ENCODE measurements around the gene SEPTIN3.

SEPTIN3 gene

DNA sequence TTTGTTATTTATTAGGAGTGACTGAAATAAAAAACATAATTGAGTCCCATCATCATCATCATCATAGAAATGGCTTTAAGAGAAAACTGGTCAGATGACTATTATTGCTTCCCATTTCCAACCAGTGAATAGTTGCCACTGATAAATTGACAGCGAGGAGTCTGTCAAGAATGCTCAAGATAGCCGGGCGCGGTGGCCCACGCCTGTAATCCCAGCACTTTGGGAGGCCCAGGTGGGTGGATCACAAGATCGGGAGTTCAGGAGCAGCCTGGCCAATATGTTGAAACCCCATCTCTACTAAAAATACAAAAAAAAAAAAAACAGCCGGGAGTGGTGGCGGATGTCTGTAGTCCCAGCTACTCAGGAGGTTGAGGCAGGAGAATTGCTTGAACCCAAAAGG is 31.2 kb downstream of the SEPTIN3 start:
- TF ChIP-seq, protein P1, sequence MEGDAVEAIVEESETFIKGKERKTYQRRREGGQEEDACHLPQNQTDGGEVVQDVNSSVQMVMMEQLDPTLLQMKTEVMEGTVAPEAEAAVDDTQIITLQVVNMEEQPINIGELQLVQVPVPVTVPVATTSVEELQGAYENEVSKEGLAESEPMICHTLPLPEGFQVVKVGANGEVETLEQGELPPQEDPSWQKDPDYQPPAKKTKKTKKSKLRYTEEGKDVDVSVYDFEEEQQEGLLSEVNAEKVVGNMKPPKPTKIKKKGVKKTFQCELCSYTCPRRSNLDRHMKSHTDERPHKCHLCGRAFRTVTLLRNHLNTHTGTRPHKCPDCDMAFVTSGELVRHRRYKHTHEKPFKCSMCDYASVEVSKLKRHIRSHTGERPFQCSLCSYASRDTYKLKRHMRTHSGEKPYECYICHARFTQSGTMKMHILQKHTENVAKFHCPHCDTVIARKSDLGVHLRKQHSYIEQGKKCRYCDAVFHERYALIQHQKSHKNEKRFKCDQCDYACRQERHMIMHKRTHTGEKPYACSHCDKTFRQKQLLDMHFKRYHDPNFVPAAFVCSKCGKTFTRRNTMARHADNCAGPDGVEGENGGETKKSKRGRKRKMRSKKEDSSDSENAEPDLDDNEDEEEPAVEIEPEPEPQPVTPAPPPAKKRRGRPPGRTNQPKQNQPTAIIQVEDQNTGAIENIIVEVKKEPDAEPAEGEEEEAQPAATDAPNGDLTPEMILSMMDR (IDR thresholded peaks at IDR 0.05), result no peak
- Histone ChIP-seq H3K9me3 (no peaks in the 10 kb centered on the region), H3K4me1 (ENCODE audit: control insufficient read depth in 1 of 2, insufficient read depth in 1 of 2, low read depth in 1 of 2, low read length in 1 of 2) (peaks cover 5 to 10% of the 10 kb centered on the region in 2 experiments), H3K27ac (no peak overlapping the region), H3K36me3 (no peaks in the 10 kb centered on the region), H3K4me3 (ENCODE audit: low read depth in 1 of 2, low read length in 1 of 2) (no peak overlapping the region), H3K27me3 (peaks cover 35% of the 10 kb centered on the region)

DNA sequence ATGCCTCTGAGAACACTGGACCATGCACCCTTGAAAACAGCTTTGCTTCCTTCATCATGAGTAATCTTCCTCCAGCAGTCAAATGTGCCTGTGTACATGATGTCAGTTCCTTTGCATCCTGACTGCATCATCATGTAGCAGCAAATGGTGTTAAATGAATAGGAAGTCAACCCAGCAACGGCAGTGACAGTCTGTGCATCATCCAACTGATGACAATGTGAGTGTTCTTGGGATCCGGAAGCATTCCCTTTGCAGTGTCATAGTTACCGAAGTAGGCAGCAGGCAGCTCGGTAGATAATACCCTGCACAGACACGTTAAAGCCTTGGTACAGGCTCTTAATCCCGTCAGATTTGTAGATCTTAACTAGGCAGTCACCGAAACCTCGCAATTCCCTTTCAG is 31.9 kb downstream of the SEPTIN3 start:
- TF ChIP-seq, protein P1 (IDR thresholded peaks at IDR 0.05), result no peak
- H3K9me3 ChIP-seq, result no peaks in the 10 kb centered on the region
- peaks cover 39% of the 10 kb centered on the region for H3K27me3 ChIP-seq
- peaks cover 5 to 10% of the 10 kb centered on the region in 2 experiments for H3K4me1 ChIP-seq (ENCODE audit: control insufficient read depth in 1 of 2, insufficient read depth in 1 of 2, low read depth in 1 of 2, low read length in 1 of 2)
- H3K27ac ChIP-seq, result no peak overlapping the region
- H3K4me3 ChIP-seq (ENCODE audit: low read depth in 1 of 2, low read length in 1 of 2), result no peak overlapping the region
- H3K36me3 ChIP-seq, result no peaks in the 10 kb centered on the region

DNA sequence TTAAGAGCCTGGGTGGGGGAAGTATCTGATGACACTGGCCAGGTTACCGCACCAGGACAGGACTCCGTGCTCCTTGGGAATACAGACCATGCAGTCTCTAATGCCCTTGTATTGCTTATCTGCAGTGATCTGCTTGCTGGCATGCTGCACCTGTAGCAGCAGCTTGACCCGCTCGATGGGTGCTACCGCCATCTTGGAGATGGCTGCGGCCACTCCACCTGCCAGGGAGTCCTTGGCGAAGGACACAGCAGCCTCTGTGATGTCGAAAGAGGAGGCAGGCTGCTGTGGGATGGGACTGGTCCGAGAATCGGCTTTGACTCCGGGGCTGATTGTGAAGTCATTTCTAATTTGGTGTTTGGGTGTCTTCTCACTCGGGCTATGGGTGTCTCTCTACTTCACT is 32.5 kb downstream of the SEPTIN3 start:
- Histone ChIP-seq H3K4me3 (ENCODE audit: low read depth in 1 of 2, low read length in 1 of 2) (no peak overlapping the region), H3K27me3 (peaks cover 39% of the 10 kb centered on the region), H3K27ac (no peak overlapping the region), H3K4me1 (ENCODE audit: control insufficient read depth in 1 of 2, insufficient read depth in 1 of 2, low read depth in 1 of 2, low read length in 1 of 2) (peaks cover 5 to 10% of the 10 kb centered on the region in 2 experiments), H3K9me3 (no peaks in the 10 kb centered on the region), H3K36me3 (no peaks in the 10 kb centered on the region)
- TF ChIP-seq, protein P1 (IDR thresholded peaks at IDR 0.05), result no peak

DNA sequence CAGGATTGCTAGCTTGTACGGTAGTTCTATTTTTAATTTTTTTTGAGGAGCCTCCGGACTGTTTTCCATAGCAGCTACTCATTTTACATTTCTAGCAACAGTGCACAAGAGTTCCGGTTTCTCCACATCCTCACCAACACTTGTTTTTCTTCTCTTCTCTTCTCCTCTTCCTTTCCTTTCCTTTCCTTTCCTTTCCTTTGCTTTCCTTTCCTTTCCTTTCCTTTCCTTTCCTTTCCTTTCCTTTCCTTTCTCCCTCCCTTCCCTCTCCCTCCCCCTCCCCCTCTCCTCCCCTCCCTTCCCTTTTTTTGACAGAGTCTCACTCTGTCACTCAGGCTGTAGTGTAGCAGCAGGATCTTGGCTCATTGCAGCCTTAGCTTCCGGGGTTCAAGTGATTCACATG is 38.7 kb downstream of the SEPTIN3 start:
- no peak overlapping the region for H3K27ac ChIP-seq
- H3K9me3 ChIP-seq, result no peaks in the 10 kb centered on the region
- no peaks in the 10 kb centered on the region for H3K36me3 ChIP-seq
- no peak overlapping the region for H3K4me3 ChIP-seq (ENCODE audit: low read depth in 1 of 2, low read length in 1 of 2)
- no peaks in the 10 kb centered on the region for H3K4me1 ChIP-seq (ENCODE audit: control insufficient read depth in 1 of 2, insufficient read depth in 1 of 2, low read depth in 1 of 2, low read length in 1 of 2)
- TF ChIP-seq, protein P1 (IDR thresholded peaks at IDR 0.05), result no peak
- peaks cover 37% of the 10 kb centered on the region for H3K27me3 ChIP-seq

DNA sequence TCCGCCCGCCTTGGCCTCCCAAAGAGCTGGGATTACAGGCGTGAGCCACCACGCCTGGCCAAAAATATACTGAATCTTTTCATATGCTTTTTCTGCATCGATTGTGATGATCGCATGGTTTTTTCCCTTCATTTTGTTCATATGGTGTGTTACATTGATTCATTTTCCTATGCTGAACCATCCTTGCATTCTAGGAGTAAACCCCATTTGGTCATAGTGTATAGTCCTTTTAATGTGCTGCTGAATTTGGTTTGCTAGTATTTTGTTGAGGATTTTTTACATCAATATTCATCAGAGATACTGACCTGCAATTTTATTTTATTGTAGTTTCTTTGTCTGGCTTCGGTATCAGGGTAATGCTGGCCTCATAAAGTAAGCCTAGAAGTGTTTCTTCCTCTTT is 41.5 kb downstream of the SEPTIN3 start:
- Histone ChIP-seq H3K4me3 (ENCODE audit: low read depth in 1 of 2, low read length in 1 of 2) (no peak overlapping the region), H3K9me3 (no peaks in the 10 kb centered on the region), H3K27me3 (peaks cover 25% of the 10 kb centered on the region), H3K4me1 (ENCODE audit: control insufficient read depth in 1 of 2, insufficient read depth in 1 of 2, low read depth in 1 of 2, low read length in 1 of 2) (no peaks in the 10 kb centered on the region), H3K36me3 (no peaks in the 10 kb centered on the region), H3K27ac (no peak overlapping the region)
- TF ChIP-seq, protein P1 (IDR thresholded peaks at IDR 0.05), result no peak

DNA sequence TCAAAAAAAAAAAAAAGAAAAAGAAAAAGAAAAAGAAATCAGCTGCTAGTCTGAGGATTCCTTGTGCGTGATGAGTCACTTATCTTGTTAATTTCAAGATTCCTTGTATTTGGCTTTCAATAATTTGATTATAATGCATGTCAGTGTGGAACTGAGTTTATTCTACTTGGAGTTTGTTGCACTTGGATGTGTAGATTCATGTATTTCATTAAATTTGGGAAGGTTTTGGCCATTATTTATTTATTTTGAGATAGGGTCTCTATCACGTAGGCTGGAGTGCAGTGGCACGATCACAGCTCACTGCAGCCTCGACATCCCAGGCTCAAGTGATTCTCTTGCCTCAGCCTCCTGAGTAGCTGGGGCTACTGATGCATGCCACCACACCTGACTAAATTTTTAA is 44.1 kb downstream of the SEPTIN3 start:
- Histone ChIP-seq H3K9me3 (no peaks in the 10 kb centered on the region), H3K4me3 (ENCODE audit: low read depth in 1 of 2, low read length in 1 of 2) (no peak overlapping the region), H3K4me1 (ENCODE audit: control insufficient read depth in 1 of 2, insufficient read depth in 1 of 2, low read depth in 1 of 2, low read length in 1 of 2) (no peaks in the 10 kb centered on the region), H3K27ac (no peak overlapping the region), H3K27me3 (peaks cover 21% of the 10 kb centered on the region), H3K36me3 (no peaks in the 10 kb centered on the region)
- TF ChIP-seq, protein P1 (IDR thresholded peaks at IDR 0.05), result no peak

Data from neutrophil (primary cell).